HG03575 (cell line): ENCODE data around the gene SEPTIN5.

Experiments used
- ATAC-seq: cut with Tn5 transposase; IDR thresholded peaks from one replicate; pipeline ENCODE4 v1.9.1; 2021; ENCODE audit not compliant: unreplicated experiment, insufficient number of reproducible peaks, low FRiP score; ENCODE audit errors: extremely low read depth

Gene SEPTIN5

DNA sequence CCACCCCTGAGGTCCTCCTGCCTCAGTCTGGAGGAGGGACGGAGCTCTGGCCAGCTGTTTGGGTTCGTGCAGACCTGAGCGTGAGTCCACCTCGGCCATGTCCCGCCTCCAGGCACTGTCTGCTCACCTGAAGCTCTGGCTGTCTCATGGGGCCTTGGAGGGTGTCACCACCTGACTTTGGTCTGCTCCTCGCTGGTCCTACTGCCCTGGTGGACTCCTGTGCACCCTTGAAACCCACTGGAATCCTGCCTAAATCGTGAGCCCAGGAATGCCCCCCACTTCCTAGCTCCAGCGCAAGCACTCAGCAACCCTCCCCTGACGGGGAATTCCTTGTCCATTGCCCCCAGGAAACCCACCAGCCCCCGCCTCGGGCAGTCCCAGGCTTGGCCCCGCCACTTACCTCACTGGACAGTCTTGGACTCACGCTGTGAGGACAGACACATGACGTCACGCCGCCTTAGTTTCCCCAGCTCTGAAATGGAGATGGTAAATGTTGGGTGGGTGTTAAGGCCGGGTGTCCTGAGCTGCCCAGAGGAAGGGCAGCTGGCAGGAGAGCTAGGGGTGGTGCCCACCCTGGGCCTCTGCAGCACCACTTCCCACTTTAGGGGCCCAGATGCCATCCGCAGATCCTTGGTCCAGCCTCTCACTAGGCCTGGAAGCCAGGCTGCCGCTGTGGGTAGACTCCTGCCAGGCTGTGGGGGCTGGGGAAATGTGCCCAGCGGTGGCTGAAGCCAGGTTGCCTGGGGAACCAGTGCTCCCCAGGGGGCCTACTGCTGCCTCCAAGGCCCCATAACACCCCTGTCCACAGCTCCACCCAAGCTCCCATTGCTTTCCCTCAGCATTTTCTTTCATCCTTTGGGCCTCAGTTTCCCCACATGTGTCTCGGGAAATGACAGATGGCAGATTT, 28.1 kb downstream of the SEPTIN5 start:
- no peak for ATAC-seq

DNA sequence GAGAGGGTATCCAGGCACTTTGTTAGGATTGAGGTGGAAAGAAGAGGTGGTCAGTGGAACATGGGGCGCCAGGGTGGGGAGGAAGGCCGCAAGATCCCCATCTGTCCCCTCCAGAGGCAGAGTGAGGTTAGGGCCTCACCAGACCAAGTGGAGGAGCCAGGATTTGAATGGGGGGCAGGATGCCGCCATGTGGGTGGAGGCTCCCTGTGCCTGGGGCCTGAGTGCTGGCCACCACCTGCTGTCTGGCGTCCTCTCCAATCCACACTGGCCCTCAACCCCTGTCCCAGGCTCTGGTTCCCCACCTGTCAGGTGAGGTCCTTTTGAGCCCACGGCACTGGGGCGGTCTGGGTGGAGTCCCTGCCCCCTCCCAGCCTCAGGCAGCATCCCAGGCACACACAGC, 28.8 kb downstream of the SEPTIN5 start:
- no peak for ATAC-seq

DNA sequence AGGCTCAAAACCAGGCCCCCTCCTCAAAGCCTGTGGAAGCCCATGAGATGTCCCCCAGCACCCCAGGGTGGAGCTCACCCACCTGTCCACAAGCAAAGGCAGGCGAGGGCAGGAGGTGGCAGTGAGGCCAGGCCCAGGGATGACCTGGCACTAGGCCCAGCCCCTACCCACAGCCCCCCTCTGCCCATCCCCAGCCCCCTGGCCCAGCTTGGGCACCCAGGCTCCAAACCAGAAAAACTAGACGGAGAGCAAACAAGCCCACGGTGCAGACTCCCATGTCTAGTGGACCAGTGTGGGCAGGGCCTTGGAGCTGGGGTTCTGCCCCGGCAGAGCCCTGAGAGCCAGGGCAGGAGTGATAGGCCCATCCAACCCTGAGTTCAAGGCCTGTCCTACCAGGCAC, 29.3 kb downstream of the SEPTIN5 start:
- ATAC-seq: no peak

DNA sequence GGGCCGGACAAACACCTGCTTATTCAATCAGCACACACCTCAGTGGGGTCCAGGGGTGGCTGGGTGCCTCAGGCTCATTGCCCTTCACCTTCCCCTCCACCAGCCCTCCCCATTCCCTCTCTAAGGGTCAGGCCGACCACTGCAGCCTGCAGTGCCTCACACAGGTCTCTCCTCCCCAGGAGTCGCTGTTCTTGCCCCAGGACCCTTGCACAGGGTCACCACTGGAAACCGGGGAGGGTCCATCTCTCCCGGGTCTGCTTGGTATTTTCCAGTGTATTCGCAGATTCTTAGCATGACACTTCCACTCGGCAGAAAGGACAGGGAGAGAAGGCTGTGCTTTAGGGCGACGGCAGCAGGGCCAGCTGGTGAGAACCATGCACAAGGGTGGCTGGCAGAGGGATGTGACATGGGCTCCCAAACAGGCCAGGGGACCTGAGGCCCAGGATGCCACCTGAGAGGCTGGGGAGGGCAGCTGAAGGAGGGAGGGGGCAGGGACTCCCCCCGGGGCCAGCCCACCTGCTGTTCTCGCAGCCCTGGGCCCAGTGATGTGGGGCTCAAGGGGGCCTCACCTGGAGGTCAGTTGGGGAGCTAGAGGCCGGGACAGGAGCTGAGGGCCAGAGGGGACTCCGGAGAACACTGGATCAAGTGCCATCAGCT, 30.2 kb downstream of the SEPTIN5 start:
- ATAC-seq: no peak

DNA sequence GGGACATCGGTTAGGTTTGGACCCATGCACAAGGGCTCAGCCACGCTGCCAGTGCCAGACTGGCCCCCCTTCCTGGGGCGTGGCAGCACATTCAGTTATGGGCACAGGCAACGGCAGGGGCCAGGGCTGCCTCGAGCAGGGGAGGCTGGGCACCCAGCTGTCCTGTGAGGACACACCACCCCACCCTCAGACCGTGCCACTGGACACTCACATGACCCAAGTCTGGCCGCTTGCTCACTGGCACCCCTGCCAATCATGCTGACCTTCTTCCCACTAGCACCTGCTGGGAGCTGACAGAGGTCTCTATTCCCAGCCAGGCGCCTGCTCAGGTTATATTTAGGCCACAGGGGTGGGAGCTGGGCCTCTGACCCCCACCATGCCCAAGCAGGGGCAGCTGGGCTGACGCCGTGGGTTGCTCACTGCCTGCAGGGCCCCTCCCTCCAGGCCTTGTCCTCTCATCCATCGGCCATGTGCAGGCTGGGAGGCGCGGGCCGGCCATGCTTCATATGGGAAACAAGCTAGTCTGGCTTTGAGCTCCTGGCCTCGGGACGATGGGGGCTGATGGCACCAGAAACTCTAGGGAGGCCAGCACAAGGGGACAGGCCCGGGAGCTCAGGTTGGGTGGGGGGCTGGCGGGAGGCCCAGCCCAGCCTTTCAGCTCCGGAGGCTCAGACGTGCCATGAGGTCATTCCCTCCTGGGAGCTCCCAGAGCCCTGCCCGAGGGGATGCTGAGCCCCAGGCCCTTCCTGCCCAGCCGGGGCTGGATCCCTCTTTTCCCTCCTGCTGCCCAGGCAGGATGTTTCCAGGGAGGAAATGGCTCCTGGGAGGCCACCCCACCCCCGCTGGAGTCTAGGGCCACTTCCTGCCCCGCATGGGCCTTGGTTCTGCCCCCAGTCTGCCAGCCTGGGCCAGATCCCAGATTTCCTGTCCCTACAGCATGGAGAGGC, 31.1 kb downstream of the SEPTIN5 start:
- ATAC-seq: no peak

DNA sequence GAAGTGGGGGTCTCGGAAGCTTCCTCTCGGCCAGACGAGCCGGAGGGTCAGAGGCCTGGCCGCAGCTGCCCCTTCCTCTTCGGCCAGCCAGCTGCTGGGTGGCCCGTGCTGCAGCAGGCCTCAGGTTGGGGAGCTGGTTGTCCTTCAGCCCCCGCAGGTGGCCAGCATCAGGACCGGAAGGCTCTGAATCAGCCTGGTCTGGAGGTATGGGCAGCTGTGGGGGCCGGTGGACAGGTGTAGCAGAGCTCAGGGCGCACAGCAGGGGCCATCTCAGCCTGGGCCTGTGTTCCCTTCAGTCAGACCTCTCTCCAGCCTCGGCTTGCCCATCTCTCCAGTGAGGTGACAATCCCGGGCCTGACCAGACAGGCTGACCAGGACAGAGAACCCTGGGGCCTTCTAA, 32.4 kb downstream of the SEPTIN5 start:
- ATAC-seq: no peak

DNA sequence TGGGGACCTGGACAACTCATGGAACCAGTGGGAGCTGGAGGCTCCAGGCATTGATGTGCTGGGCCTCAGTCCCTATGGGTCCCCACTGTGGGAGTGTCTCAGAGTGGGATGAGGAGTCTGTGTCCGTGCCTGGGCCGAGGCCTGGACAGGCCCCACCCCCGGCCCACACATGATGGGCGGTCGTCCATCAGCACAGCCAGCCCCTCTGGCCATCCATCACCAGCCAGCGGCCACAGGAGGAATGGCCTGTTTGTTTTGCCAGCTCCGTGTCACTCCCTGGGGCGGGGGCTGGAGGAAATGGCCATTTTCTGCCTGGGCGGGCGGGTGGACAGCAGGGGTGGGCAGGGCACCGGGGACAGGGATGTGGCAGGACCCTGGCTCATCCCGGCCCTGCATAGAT, 33.2 kb downstream of the SEPTIN5 start:
- ATAC-seq: no peak

DNA sequence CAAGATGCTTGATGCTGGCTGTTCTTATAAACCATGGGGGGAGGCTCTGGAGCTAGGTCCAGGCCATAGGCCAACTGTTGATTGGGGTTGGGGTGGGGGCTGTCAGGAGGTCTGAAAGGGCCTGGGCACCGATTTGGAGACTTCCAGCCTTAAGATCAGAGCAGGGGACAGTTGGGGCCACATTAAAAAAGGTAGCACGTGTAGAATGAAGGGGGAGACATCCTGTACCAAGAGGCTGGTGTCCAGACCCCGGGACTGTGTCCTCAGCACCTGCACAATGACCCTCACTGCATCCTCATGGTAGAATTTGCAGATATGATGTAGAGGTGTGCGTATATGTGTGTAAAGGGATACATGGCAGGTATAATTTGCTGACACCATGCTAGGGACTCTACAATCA, 33.8 kb downstream of the SEPTIN5 start:
- ATAC-seq: no peak

DNA sequence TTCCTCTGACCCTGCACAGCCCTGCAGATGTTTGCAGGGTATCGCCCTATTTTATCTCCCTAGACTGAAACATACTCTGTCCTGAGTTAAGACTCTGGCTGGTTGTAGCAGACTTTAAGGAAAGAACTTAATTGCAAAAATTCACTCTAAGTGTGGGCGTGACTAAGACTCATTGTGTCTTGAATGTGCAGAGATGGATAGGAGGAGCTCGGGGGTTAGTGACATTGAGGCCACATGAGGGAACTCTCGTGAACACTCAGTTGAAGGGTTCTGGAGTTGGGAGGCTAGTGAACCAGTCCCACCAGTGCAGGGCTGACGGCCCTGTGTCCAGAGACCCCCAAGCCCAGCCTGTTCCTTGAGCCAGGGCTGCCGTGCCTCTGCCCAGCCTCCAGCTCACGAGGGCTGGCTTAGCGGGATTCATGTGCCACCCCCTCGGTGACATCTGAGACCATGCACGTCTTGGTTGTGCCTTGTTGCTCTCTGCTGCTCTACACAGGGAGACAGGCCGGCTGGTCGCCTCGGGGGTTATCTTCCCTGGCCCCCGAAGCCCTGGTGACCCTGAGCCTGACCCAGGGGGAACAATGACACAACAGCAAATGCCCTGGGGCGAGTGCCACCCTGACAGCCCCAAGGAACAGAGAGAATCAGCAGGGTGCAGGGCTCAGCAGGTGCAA, 34.8 kb downstream of the SEPTIN5 start:
- no peak for ATAC-seq

DNA sequence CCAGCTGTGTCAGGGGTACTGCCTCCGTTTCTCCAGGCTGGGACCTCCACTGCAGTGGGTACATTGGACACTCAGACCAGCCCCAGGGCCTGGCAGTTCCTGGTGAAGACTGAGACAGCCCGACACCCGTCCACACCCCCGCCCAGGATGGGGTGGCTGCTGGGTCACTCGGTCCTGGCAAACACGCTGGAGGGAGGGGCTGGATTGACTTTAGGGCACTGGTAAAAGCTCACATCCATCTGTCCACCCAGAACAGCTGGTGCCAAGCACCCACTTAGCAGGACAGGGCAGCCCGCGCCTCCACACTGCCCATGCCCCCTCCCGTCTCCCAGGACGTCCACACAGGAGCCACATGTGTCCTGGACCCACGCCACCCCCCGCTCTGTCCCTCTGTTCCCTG, 35.6 kb downstream of the SEPTIN5 start:
- ATAC-seq: no peak

DNA sequence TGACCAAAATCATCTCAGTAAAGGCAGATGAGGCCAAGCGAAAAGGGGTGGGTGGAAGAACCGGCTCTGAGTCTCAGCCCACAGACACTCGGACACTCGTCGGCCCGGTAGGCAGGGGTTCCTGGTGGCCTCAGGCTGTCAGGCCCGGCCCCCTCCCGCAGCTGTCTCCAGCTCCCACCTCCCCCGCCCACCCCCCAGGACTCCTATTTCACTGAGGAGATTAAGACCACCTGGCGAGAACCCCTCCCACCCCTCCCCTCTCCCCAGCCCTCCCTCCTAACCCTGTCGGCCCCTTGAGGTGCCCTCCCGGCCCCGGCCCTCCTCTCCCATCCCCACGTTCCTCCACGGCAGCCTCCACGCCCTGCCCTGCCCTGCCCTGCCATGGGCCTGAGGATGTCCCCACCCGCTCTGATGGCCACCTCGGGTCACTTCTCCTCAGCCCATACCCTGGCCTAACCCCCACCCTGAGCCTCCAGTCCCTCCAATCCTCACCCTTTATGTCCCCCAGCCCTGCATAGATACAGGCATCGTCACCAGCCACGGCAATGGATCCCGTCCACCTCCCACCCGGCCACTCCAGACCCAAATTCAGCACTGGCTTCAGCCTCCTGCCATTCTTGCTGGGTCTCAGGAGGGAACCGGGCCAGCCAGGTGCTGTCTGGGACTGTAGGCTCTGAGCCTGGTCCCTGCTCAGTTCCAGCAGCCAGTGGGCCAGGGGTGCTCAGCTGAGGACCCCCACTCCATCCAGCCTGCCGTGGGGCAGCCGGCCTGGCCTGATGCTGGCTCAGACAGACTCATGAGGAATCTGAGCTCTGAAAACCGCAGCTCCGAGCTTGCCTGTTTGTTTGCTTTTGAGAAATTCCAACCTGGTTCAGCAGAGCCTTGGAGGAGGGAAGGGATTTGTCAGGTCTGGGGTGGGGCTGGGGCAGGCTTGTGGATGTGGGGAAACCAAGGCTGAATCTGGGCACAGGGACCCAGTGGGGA, 36.5 kb downstream of the SEPTIN5 start:
- ATAC-seq: no peak

DNA sequence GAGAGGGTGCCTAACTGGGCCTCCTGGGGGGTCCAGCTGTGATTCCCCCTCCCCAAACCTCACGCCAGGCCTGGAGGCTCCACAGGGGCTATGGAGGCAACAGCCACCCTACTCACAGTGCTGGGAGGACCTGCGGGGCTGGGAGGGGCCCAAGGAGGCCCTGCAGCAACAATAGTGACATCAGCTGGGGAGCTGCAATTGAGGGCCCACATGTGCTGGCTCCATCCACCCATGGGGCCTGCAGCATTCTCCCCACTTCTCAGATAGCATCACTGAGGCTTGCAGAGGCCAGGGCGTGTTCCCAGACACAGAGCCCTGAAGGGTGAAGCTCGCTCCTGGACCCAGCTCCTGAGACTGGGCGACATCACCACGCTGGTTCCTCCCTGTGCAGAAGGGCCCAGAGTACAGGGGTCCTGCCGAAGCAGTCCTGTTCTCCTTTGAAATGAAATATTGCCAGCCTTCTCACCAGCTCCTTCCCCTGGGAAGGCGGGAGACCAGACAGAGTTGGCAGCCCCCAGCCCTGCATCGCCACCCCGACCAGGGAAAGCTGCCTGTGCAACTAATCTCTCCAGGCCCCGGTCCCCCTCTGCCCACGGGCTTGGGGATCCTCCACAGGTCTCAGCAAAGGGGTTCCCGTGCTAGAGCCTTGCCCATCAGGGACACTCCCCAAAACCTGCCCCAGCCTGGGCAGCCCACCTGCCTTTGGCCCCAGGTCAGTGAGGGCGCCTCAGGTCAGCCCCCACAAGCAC, 37.4 kb downstream of the SEPTIN5 start:
- ATAC-seq: no peak

DNA sequence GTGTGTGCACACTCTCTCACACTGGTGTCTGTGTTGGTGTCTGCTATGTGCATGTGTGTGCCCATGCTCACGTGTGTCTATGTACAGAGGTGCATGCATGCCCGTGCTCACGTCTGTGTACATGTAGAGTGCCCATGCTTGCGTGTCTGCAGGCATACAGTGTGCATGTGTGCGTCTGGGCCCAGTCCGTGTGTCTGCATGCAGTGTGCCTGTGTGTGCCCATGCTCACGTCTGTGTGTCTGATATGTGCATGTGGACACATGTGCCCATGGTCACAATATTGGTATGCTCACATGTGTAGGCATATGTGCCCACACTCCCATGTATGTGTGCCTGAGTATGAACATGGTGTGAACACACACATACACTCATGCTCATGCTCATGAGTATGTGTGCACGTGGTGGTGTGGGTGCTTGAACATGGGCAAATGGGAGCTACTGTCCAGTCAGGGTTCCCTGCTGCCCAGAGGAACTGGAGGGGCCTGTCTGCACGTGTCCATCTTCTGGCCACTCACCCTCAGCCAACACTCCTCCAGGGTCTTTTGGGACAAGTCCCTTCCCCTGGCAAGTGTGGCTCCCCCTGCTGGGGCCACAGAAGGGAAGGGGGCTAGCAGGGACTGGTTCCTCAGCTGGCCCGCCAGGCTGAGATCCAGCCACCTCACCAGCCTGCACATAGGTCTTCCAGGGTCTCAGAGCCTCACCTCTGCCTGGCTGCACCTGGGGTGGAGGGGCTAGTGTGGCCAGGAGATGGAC, 39.0 kb downstream of the SEPTIN5 start:
- no peak for ATAC-seq

DNA sequence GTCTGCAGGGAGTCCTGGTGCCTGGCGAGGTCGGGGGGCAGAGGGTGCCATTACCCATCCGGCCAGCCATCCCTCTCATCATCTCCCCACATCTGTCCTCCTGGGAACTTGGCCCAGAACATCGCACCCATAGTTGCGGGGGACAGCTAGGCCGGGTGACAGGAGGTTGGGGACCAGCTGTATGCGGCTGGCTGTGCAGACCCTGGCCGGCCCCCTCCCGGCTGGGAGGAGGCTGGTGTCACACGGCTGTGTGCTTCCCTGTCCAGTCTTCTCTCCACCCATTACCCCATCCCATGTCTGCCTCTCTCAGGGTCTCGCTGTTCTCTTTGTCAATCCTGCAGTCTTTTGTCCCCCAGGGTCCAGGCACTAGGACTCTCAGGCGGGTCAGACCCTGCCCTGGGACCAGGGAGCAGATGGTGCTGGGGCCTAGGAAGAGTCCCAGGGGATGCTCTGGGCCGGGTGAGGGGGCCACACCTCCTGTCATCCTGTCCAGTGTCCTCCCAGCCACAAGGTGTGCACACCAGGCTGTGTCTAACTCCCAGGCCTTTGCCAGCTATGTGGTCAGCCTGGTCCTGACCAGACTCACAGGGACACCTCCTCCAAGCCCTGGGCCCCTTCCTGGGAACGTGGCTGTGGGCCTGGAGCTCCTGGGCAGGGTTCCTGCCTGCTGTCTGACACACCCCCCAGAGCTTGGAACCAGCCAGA, 39.8 kb downstream of the SEPTIN5 start:
- ATAC-seq: no peak

DNA sequence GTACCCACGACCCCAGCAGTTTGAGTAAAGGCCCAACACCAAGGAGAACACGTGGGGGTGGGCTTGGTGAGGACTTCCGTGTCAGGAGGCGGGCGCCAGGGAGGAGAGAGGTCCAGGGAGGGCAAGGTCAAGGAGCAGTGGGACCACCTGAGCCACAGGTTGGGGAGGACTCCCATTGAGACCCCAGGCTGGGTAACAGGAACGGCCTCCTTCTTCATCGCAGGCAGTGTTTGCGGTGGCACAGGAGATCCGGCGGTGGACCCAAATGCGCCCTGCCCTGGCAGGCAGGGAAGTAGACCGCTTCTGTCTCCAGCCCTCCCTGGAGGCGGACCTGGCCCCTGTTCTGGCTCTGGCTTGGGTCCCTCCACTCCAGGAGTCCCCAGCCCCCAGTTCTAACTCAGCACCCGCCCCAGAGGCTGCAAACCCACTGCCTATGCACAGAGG, 40.4 kb downstream of the SEPTIN5 start:
- no peak for ATAC-seq

DNA sequence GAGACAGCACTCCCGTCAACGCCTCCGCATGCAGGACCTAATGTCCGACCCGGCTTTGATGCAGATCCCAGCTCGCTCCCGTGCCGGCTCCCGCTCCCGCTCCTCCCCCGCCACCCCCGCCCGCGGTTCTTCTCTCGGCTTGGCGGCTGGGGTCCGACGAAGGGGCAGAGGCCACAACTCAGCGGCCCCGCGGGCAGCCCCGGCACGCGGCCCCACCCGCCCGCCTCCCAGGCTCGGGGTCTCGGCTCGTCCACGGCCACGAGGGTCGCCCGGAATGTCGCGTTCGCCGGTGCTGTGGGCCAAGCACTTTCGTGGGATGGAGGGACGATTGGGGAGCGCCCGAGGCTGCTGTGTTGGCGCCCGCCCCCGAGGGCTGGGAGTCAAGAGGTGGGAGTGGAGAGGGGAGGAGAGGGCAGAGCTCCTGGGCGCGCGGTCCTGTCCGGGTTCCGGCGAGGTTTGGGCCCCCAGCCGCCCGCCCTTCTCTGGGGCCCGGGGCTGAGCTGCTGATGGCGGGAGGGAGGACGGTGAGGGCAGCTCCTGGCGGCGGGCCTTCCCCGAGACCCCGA, 40.9 kb downstream of the SEPTIN5 start:
- no peak for ATAC-seq
